ENCODE results near the gene CCDC39.

Gene CCDC39

GRCh38 chr3:180590396-180590795 lies 88.9 kb downstream of the CCDC39 start:
- H3K4me3 ChIP-seq (ENCODE audit: low read depth, low read length) = no peak overlapping the region
- TF ChIP-seq CTCF (conservative IDR thresholded peaks at IDR 0.05; ENCODE audit: low read depth, low read length) = no peak
- no peak for DNase-seq (ENCODE audit: low read depth)

GRCh38 chr3:180580934-180581333 lies 98.4 kb downstream of the CCDC39 start:
- H3K4me3 ChIP-seq (ENCODE audit: low read depth, low read length) = no peak overlapping the region
- TF ChIP-seq CTCF (conservative IDR thresholded peaks at IDR 0.05; ENCODE audit: low read depth, low read length) = no peak
- no peak for DNase-seq (ENCODE audit: low read depth)

GRCh38 chr3:180575571-180575970 lies 103.7 kb downstream of the CCDC39 start:
- TF ChIP-seq CTCF (conservative IDR thresholded peaks at IDR 0.05; ENCODE audit: low read depth, low read length) = no peak
- H3K4me3 ChIP-seq (ENCODE audit: low read depth, low read length) = no peak overlapping the region
- no peak for DNase-seq (ENCODE audit: low read depth)

- TF ChIP-seq CTCF (conservative IDR thresholded peaks at IDR 0.05; ENCODE audit: low read depth, low read length) = no peak
- H3K4me3 ChIP-seq (ENCODE audit: low read depth, low read length) = no peak overlapping the region
- DNase-seq (ENCODE audit: low read depth) = no peak
These were observed 107.3 kb downstream of the CCDC39 start for GRCh38 chr3:180571831-180572598.

GRCh38 chr3:180570238-180570637 lies 109.1 kb downstream of the CCDC39 start:
- no peak for DNase-seq (ENCODE audit: low read depth)
- TF ChIP-seq CTCF (conservative IDR thresholded peaks at IDR 0.05; ENCODE audit: low read depth, low read length) = no peak
- no peak overlapping the region for H3K4me3 ChIP-seq (ENCODE audit: low read depth, low read length)

GRCh38 chr3:180564676-180565075 lies 114.6 kb downstream of the CCDC39 start:
- H3K4me3 ChIP-seq (ENCODE audit: low read depth, low read length) = no peak overlapping the region
- no peak for TF ChIP-seq CTCF (conservative IDR thresholded peaks at IDR 0.05; ENCODE audit: low read depth, low read length)
- no peak for DNase-seq (ENCODE audit: low read depth)
